GM21825 (cell line): ENCODE data around the gene ARHGEF7.
A peak's percentile ranks its signal among the peaks of the same experiment; 100 is the strongest.

ENCODE experiments used
- ATAC-seq: cut with Tn5 transposase; IDR thresholded peaks from one replicate; pipeline ENCODE4 v1.9.1; 2021; ENCODE audit warnings: mild to moderate bottlenecking, moderate library complexity; ENCODE audit not compliant: unreplicated experiment

The ARHGEF7 gene

GRCh38 chr13:111139452-111139851 lies 24.3 kb downstream of the ARHGEF7 start:
- ATAC-seq: no peak

DNA sequence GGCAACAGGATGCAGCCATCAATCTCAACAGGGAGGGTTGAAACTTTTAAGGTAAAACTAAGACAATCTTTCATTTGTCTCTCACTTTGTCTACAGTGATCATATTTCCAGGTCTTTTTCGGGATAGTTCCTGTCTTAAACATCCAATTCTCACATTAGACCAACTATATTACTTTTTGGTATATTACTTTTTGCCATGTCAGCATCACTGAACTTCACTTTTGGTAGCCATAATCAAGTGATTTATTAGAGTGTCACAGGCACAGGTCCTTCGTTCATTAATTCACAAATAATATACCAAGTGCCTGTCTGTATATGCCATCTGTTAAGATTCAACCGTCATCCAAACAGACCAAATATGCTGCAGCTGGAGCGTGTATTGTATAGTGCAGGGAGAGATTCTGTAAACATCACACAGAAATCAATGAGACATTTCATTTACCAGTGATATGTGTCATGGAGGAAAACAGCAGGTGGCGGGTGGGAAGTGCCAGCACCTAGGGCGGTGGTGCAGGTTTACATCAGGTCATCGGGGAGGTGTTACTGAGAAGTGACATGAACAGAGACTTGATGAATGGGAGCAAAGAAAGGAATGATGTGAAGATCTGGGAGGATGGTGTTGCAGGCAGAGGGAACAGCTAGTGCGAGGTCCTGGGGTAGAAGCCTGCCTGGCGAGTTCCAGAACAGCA lies 24.9 kb downstream of the ARHGEF7 start:
- ATAC-seq: no peak

GRCh38 chr13:111140562-111141105 lies 25.5 kb downstream of the ARHGEF7 start:
- no peak for ATAC-seq

- ATAC-seq: no peak
Observed at GRCh38 chr13:111142472-111142871, 27.4 kb downstream of the ARHGEF7 start.

DNA sequence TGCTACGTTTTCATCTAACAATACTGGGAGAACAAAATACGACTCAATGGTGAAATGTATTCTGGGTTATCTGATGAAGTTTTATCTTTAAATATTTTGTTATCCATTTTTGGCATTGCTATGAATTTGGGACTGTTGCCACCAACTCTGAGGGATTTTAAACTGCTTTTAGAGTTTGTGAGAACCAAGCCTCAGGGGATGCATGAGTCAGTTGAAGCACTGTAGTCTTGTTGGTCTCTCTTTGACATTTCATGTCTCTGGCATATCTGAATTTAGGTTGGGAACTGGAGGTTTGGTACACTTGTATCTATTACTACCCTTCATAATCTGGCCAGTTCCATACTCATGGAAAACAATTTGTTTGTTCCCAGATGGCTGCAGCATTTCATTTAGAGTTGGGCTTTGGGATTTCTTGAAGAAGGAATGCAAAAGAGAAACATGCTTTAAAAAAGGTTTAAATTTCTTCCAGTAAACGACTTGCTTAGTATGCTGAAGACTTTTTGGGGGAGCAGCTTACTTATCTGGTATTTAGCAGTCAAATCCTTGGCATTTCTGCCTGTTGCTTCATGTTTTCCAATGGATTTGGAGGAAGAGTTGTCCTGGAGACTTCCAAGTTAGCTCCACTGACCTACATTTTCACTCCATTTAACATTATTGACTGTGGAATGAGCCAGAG lies 28.9 kb downstream of the ARHGEF7 start:
- no peak for ATAC-seq

DNA sequence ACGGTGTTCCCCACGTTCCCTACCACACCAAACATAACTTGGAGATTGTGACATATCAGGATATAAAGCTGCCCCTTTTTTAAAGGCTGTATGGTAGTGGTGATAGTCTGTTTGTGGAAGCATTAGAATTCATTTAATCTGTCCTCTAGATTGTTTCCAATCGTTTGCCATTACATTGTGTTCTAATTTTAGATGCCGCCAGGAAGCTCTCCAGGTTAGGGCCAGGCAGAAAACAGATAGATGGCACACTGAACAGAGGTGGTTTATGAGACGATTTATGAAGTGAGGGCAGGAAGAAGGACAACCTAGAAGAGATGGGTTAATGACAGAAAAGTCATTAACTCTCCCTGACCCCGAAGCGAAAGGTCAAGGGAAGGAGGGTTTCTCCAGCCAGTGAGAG lies 30.0 kb downstream of the ARHGEF7 start:
- ATAC-seq: no peak

- ATAC-seq: no peak
Observed at GRCh38 chr13:111145506-111145905, 30.4 kb downstream of the ARHGEF7 start.

GRCh38 chr13:111152844-111153243 lies 37.7 kb downstream of the ARHGEF7 start:
- no peak for ATAC-seq

DNA sequence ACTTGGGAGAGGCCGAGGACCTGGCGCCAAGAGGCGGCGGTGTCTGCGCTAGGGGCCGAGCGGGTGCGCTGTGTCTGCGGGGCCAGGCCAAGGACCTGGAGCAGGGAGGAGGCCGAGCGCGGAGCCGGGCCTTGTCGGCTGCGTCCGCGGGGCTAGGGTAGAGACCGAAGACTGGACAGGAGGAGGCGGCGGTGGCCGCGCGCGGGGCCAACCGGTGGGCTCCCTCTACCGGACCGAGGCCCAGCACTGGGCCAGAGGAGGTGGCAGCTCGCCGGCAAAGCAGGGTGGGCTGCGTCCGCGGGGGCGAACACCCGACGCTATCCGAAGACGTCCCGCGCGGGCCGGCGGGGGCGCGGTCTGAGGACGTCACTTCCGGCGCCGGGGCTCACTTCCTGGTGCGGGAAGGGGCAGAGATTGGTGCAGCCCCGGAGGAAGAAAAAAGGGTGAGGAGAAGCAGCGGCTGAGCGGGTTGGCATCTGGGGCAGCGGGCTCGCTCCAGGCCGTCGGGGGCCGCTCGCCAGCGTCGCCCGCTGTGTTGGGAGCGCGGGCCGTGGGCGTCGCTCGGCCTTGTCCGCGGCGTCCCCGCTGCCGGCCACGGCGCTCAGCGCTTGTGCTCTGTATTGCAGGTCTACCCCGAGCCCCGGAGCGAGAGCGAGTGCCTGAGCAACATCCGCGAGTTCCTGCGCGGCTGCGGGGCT lies 38.3 kb downstream of the ARHGEF7 start:
- ATAC-seq: peak; percentile 90

GRCh38 chr13:111153977-111154332 lies 38.8 kb downstream of the ARHGEF7 start:
- ATAC-seq: peak; percentile 51

GRCh38 chr13:111156421-111156820 lies 41.3 kb downstream of the ARHGEF7 start:
- no peak for ATAC-seq

DNA sequence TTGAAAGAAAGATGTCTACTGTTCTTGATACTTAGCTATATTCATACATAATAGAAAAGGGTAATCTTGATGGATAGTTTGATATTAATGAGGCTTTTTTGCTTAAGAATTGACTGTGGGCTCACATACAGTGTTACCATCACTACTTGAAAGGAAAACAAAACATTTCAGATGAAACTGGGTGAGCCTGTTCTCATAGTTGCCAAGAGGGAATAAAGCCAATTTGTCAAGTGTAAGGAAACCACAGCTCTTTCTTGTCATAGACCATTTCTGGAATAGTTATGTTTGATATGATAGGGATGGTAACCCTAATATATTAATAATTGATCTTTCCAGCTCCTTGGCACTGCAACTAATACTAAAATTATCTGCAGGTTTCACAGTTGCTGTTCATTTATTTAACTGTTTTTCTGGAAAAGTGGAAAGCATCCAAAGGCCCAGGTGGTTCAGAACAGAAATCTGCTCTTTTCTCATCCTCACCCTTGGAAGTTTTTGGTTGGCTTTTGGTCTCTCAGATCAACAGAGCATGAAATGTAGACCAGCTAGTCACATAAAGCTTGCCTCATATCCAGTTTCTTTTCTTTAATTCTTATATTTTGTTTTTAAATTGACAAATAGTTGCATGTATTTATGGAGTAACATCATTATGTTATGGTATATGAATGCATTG lies 43.2 kb downstream of the ARHGEF7 start:
- ATAC-seq: no peak

DNA sequence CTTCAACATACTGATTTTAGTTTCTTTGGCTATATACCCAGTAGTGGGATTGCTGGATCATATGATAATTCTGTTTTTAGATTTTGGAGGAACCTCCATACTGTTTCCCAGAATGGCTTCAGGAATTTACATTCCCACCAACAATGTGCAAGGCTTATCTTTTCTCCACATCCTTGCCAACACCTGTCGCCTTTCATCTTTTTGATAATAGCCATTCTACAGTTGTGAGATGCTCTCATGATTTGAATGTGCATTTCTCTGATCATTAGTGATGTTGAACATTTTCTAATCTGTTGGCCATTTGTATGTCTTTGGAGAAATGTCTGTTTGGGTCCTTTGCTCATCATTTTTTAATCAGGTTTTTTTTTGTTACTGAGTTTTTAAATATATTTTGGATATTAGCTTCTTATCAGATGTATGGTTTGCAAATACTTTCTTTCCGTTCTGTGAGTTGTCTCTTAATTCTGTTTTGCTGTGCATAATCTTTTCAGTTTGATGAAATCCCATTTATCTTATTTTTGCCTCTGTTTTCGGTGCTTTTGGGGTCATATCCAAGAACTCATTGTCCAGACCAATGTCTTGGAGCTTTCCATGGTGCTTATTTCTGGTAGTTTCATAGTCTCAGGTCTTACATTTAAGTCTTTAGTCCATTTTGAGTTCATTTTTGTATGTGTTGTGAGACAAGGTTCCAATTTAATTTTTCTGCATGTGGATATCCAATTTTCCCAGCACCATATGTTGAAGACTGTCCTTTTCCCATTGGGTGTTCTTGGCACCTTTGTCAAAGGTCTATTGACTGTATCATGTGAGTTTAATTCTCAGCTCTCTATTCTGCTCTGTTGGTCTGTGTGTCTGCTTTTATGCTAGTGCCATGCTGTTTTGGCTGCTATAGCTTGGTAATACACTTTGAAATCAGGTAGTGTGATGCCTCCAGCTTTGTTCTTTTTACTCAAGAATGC lies 44.5 kb downstream of the ARHGEF7 start:
- no peak for ATAC-seq

GRCh38 chr13:111160648-111161047 lies 45.5 kb downstream of the ARHGEF7 start:
- no peak for ATAC-seq

- peak; percentile 52 for ATAC-seq
Observed at GRCh38 chr13:111161601-111162600, 46.8 kb downstream of the ARHGEF7 start.

GRCh38 chr13:111165241-111166010 lies 50.3 kb downstream of the ARHGEF7 start:
- peak; percentile 35 for ATAC-seq

GRCh38 chr13:111166882-111167675 lies 52.0 kb downstream of the ARHGEF7 start:
- ATAC-seq: no peak
